ENCODE measurements around the gene ANP32D. TPM values are rescaled to one million over a fixed set of nuclear protein-coding genes. Genes with fewer than 3 reads are reported as not detected.

The ANP32D gene
- total and polyA plus RNA-seq, 4 experiments from 2014 or later = not detected

Other genes starting within 250 kb of the ANP32D start
- gene ZNF641, start 121.6 kb upstream of the ANP32D start, total RNA-seq = 10 to 100 TPM; 39.9 to 41.2 TPM
- 10 to 100 TPM in 1 of 2 donors, 1 to 10 TPM in 1; 4.9 to 14.9 TPM for gene ZNF641, start 121.6 kb upstream of the ANP32D start, polyA plus RNA-seq
- gene C12orf54, start 9.9 kb downstream of the ANP32D start, total RNA-seq = not detected
- gene C12orf54, start 9.9 kb downstream of the ANP32D start, polyA plus RNA-seq = not detected
- not detected for gene OR8S1, start 53.1 kb downstream of the ANP32D start, total RNA-seq
- gene OR8S1, start 53.1 kb downstream of the ANP32D start, polyA plus RNA-seq = not detected
- gene LALBA, start 97.5 kb downstream of the ANP32D start, total RNA-seq = not detected
- gene LALBA, start 97.5 kb downstream of the ANP32D start, polyA plus RNA-seq = not detected
- 10 to 100 TPM; 64.4 to 66.8 TPM for gene KANSL2, start 209.7 kb downstream of the ANP32D start, total RNA-seq
- 10 to 100 TPM; 32.7 to 47.4 TPM for gene KANSL2, start 209.7 kb downstream of the ANP32D start, polyA plus RNA-seq
- gene CCNT1, start 244.1 kb downstream of the ANP32D start, total RNA-seq = 10 to 100 TPM; 67.0 to 69.5 TPM
- 10 to 100 TPM in 1 of 2 donors, 1 to 10 TPM in 1; 5.8 to 14.0 TPM for gene CCNT1, start 244.1 kb downstream of the ANP32D start, polyA plus RNA-seq

Measured in CD4-positive, alpha-beta memory T cell (primary cell).